GM19467 (cell line): Measurements from ENCODE around the gene SWSAP1.
A peak's percentile ranks its signal among the peaks of the same experiment; 100 is the strongest.

Experiments
- ATAC-seq: cut with Tn5 transposase; IDR thresholded peaks from one replicate; pipeline ENCODE4 v1.9.1; 2021; ENCODE audit warnings: mild to moderate bottlenecking, moderate library complexity; ENCODE audit not compliant: unreplicated experiment

Gene SWSAP1

GRCh38 chr19:11408591-11408990 lies 34.1 kb downstream of the SWSAP1 start:
- no peak for ATAC-seq

- no peak for ATAC-seq
Measured at GRCh38 chr19:11410682-11411081, 36.2 kb downstream of the SWSAP1 start.

- no peak for ATAC-seq
Measured at GRCh38 chr19:11414544-11414943, 40.1 kb downstream of the SWSAP1 start.

- ATAC-seq, result no peak
Measured at GRCh38 chr19:11416346-11417052, 42.0 kb downstream of the SWSAP1 start.

GRCh38 chr19:11418094-11418548 lies 43.7 kb downstream of the SWSAP1 start:
- ATAC-seq, result no peak

- ATAC-seq, result no peak
Measured at GRCh38 chr19:11418549-11419506, 44.4 kb downstream of the SWSAP1 start, which contains the start of gene RGL3. RGL3 (minus strand) TSS chr19:11419314; CDS start chr19:11419278, 36 bp downstream.

GRCh38 chr19:11420429-11421370 lies 46.2 kb downstream of the SWSAP1 start:
- ATAC-seq, result no peak

- peak; percentile 26 for ATAC-seq
Measured at GRCh38 chr19:11421371-11422098, 47.1 kb downstream of the SWSAP1 start.

GRCh38 chr19:11422163-11423065 lies 47.9 kb downstream of the SWSAP1 start:
- peak; percentile 50 for ATAC-seq

- ATAC-seq, result no peak
Measured at GRCh38 chr19:11423164-11423790, 48.8 kb downstream of the SWSAP1 start.

GRCh38 chr19:11423791-11424181 lies 49.3 kb downstream of the SWSAP1 start:
- ATAC-seq, result no peak
